GM19240 (cell line): ENCODE data around the gene RFPL1.

ENCODE experiments used
- DNase-seq: peaks from one replicate; pipeline ENCODE4 v3.0.0; 2011; ENCODE audit warnings: low spot score; ENCODE audit not compliant: insufficient read length

RFPL1 gene

GRCh38 chr22:29442976-29443375 lies 4.6 kb downstream of the RFPL1 start:
- DNase-seq = no peak

GRCh38 chr22:29443452-29443851 lies 5.1 kb downstream of the RFPL1 start:
- no peak for DNase-seq

GRCh38 chr22:29443861-29444792 lies 5.7 kb downstream of the RFPL1 start:
- no peak for DNase-seq

- DNase-seq = no peak
These were observed 7.1 kb downstream of the RFPL1 start for GRCh38 chr22:29445508-29445907.

GRCh38 chr22:29447906-29448305 lies 9.5 kb downstream of the RFPL1 start:
- no peak for DNase-seq

- no peak for DNase-seq
These were observed 11.0 kb downstream of the RFPL1 start for GRCh38 chr22:29449296-29449875.

GRCh38 chr22:29450222-29450621 lies 11.8 kb downstream of the RFPL1 start:
- no peak for DNase-seq

GRCh38 chr22:29451863-29452262 lies 13.5 kb downstream of the RFPL1 start:
- DNase-seq = no peak

GRCh38 chr22:29454276-29454675 lies 15.9 kb downstream of the RFPL1 start:
- no peak for DNase-seq

- DNase-seq = no peak
These were observed 17.9 kb downstream of the RFPL1 start for GRCh38 chr22:29456211-29456671.

- peak; percentile 91 for DNase-seq
These were observed 19.3 kb downstream of the RFPL1 start for GRCh38 chr22:29457730-29458129.

- DNase-seq = no peak
These were observed 20.2 kb downstream of the RFPL1 start for GRCh38 chr22:29458551-29458950.

GRCh38 chr22:29459773-29460172 lies 21.4 kb downstream of the RFPL1 start:
- no peak for DNase-seq

GRCh38 chr22:29461263-29461662 lies 22.9 kb downstream of the RFPL1 start:
- no peak for DNase-seq

- DNase-seq = no peak
These were observed 25.2 kb downstream of the RFPL1 start for GRCh38 chr22:29463629-29464028.

- DNase-seq = no peak
These were observed 26.2 kb downstream of the RFPL1 start for GRCh38 chr22:29464581-29464980.

- no peak for DNase-seq
These were observed 31.4 kb downstream of the RFPL1 start for GRCh38 chr22:29469755-29470154.

- DNase-seq = peak; percentile 60
These were observed 31.9 kb downstream of the RFPL1 start for GRCh38 chr22:29470159-29470855.

GRCh38 chr22:29473001-29473400 lies 34.6 kb downstream of the RFPL1 start:
- DNase-seq = no peak

- no peak for DNase-seq
These were observed 37.2 kb downstream of the RFPL1 start for GRCh38 chr22:29475550-29475949.

- DNase-seq = no peak
These were observed 37.7 kb downstream of the RFPL1 start for GRCh38 chr22:29476116-29476515.

GRCh38 chr22:29477723-29478318 lies 39.4 kb downstream of the RFPL1 start:
- DNase-seq = no peak
